ENCODE results near the gene FCGR3B. TPM values are rescaled to one million over a fixed set of nuclear protein-coding genes. Genes with fewer than 3 reads are reported as not detected.
"Not testable (repeated sequence)": the region's sequence is repeated elsewhere in the genome, so short reads cannot be mapped to it uniquely, and the experiment has no call there.

FCGR3B gene
- total RNA-seq, 1 experiment from 2014 or later: not detected

- not testable (repeated sequence) for H3K4me2 ChIP-seq (ENCODE audit: low read depth, low read length, poor library complexity, severe bottlenecking); H3K9me2 ChIP-seq (replicated peaks; ENCODE audit: insufficient read depth, low read length); H4K20me1 ChIP-seq (ENCODE audit: insufficient read depth, low read depth, low read length); H3K9me3 ChIP-seq (ENCODE audit: low read length); H2AFZ ChIP-seq (ENCODE audit: low read length); H3K36me3 ChIP-seq (ENCODE audit: insufficient read depth, low read length); H3K27me3 ChIP-seq (ENCODE audit: low read length); H3K4me1 ChIP-seq (ENCODE audit: low read length); DNase-seq; H3K27ac ChIP-seq (ENCODE audit: low read length); H3K9ac ChIP-seq (ENCODE audit: low read length); H3K4me3 ChIP-seq (ENCODE audit: low read length); H3K79me2 ChIP-seq (ENCODE audit: low read length)
Observed at GRCh38 chr1:161664689-161665088, 33.7 kb upstream of the FCGR3B start.

GRCh38 chr1:161663569-161663968 lies 32.6 kb upstream of the FCGR3B start:
- Histone ChIP-seq H3K4me2 (ENCODE audit: low read depth, low read length, poor library complexity, severe bottlenecking) (peak overlapping the region; percentile 62), H3K4me3 (ENCODE audit: low read length) (peak overlapping the region; percentile 65), H3K27ac (ENCODE audit: low read length) (peak overlapping the region; percentile 67; the same call in 1 of the 2 replicates), H3K9ac (ENCODE audit: low read length) (peak overlapping the region; percentile 68)
- not testable (repeated sequence) for H3K4me1 ChIP-seq (ENCODE audit: low read length); H3K9me3 ChIP-seq (ENCODE audit: low read length); H4K20me1 ChIP-seq (ENCODE audit: insufficient read depth, low read depth, low read length); H3K27me3 ChIP-seq (ENCODE audit: low read length); H3K9me2 ChIP-seq (replicated peaks; ENCODE audit: insufficient read depth, low read length); H2AFZ ChIP-seq (ENCODE audit: low read length); H3K36me3 ChIP-seq (ENCODE audit: insufficient read depth, low read length); DNase-seq; H3K79me2 ChIP-seq (ENCODE audit: low read length)

GRCh38 chr1:161662684-161663339 lies 31.8 kb upstream of the FCGR3B start, which contains the start of gene FCGR2B:
FCGR2B (plus strand) TSS chr1:161663143; CDS start chr1:161663242, 99 bp downstream.
- H3K9me2 ChIP-seq (replicated peaks; ENCODE audit: insufficient read depth, low read length); H3K36me3 ChIP-seq (ENCODE audit: insufficient read depth, low read length); H3K4me1 ChIP-seq (ENCODE audit: low read length); H3K79me2 ChIP-seq (ENCODE audit: low read length); H3K27me3 ChIP-seq (ENCODE audit: low read length); H3K9me3 ChIP-seq (ENCODE audit: low read length); H2AFZ ChIP-seq (ENCODE audit: low read length); H4K20me1 ChIP-seq (ENCODE audit: insufficient read depth, low read depth, low read length); DNase-seq: not testable (repeated sequence)
- Histone ChIP-seq H3K4me3 (ENCODE audit: low read length) (peak within 1 kb of the TSS; percentile 65), H3K9ac (ENCODE audit: low read length) (peak within 1 kb of the TSS; percentile 68), H3K4me2 (ENCODE audit: low read depth, low read length, poor library complexity, severe bottlenecking) (peak within 1 kb of the TSS; percentile 62), H3K27ac (ENCODE audit: low read length) (peak within 1 kb of the TSS; percentile 80)

- H3K9me2 ChIP-seq (replicated peaks; ENCODE audit: insufficient read depth, low read length); H3K36me3 ChIP-seq (ENCODE audit: insufficient read depth, low read length); H3K27me3 ChIP-seq (ENCODE audit: low read length); H3K79me2 ChIP-seq (ENCODE audit: low read length); H3K9me3 ChIP-seq (ENCODE audit: low read length); H3K4me1 ChIP-seq (ENCODE audit: low read length); DNase-seq; H4K20me1 ChIP-seq (ENCODE audit: insufficient read depth, low read depth, low read length); H2AFZ ChIP-seq (ENCODE audit: low read length): not testable (repeated sequence)
- 0 out of 2 replicates have a peak overlapping the region, but pooled peaks have one; percentile 34 for H3K9ac ChIP-seq (ENCODE audit: low read length)
- peak overlapping the region; percentile 60 for H3K4me2 ChIP-seq (ENCODE audit: low read depth, low read length, poor library complexity, severe bottlenecking)
- H3K27ac ChIP-seq (ENCODE audit: low read length): peak overlapping the region; percentile 80
- H3K4me3 ChIP-seq (ENCODE audit: low read length): 0 out of 2 replicates have a peak overlapping the region, but pooled peaks have one; percentile 45
Observed at GRCh38 chr1:161661660-161662311, 30.8 kb upstream of the FCGR3B start.

- H3K4me2 ChIP-seq (ENCODE audit: low read depth, low read length, poor library complexity, severe bottlenecking); H3K4me3 ChIP-seq (ENCODE audit: low read length); H3K9ac ChIP-seq (ENCODE audit: low read length); H3K4me1 ChIP-seq (ENCODE audit: low read length); H3K27me3 ChIP-seq (ENCODE audit: low read length); H3K27ac ChIP-seq (ENCODE audit: low read length); H3K79me2 ChIP-seq (ENCODE audit: low read length); H3K9me3 ChIP-seq (ENCODE audit: low read length); H2AFZ ChIP-seq (ENCODE audit: low read length); H3K36me3 ChIP-seq (ENCODE audit: insufficient read depth, low read length); DNase-seq; H4K20me1 ChIP-seq (ENCODE audit: insufficient read depth, low read depth, low read length); H3K9me2 ChIP-seq (replicated peaks; ENCODE audit: insufficient read depth, low read length): not testable (repeated sequence)
Observed at GRCh38 chr1:161658524-161658923, 27.5 kb upstream of the FCGR3B start.

GRCh38 chr1:161653971-161654370 lies 23.0 kb upstream of the FCGR3B start:
- DNase-seq; H3K36me3 ChIP-seq (ENCODE audit: insufficient read depth, low read length); H2AFZ ChIP-seq (ENCODE audit: low read length); H3K27me3 ChIP-seq (ENCODE audit: low read length); H3K4me2 ChIP-seq (ENCODE audit: low read depth, low read length, poor library complexity, severe bottlenecking); H3K9me3 ChIP-seq (ENCODE audit: low read length); H3K4me3 ChIP-seq (ENCODE audit: low read length); H3K79me2 ChIP-seq (ENCODE audit: low read length); H3K9ac ChIP-seq (ENCODE audit: low read length); H3K9me2 ChIP-seq (replicated peaks; ENCODE audit: insufficient read depth, low read length); H3K4me1 ChIP-seq (ENCODE audit: low read length); H4K20me1 ChIP-seq (ENCODE audit: insufficient read depth, low read depth, low read length); H3K27ac ChIP-seq (ENCODE audit: low read length): not testable (repeated sequence)

GRCh38 chr1:161653541-161653940 lies 22.6 kb upstream of the FCGR3B start:
- not testable (repeated sequence) for H3K79me2 ChIP-seq (ENCODE audit: low read length); H2AFZ ChIP-seq (ENCODE audit: low read length); H3K9ac ChIP-seq (ENCODE audit: low read length); H3K4me2 ChIP-seq (ENCODE audit: low read depth, low read length, poor library complexity, severe bottlenecking); DNase-seq; H3K4me1 ChIP-seq (ENCODE audit: low read length); H3K27me3 ChIP-seq (ENCODE audit: low read length); H3K36me3 ChIP-seq (ENCODE audit: insufficient read depth, low read length); H3K27ac ChIP-seq (ENCODE audit: low read length); H3K9me3 ChIP-seq (ENCODE audit: low read length); H3K9me2 ChIP-seq (replicated peaks; ENCODE audit: insufficient read depth, low read length); H3K4me3 ChIP-seq (ENCODE audit: low read length); H4K20me1 ChIP-seq (ENCODE audit: insufficient read depth, low read depth, low read length)

GRCh38 chr1:161647507-161648360 lies 16.8 kb upstream of the FCGR3B start:
- not testable (repeated sequence) for H3K4me2 ChIP-seq (ENCODE audit: low read depth, low read length, poor library complexity, severe bottlenecking); DNase-seq; H3K27me3 ChIP-seq (ENCODE audit: low read length); H3K79me2 ChIP-seq (ENCODE audit: low read length); H3K36me3 ChIP-seq (ENCODE audit: insufficient read depth, low read length); H2AFZ ChIP-seq (ENCODE audit: low read length); H3K9ac ChIP-seq (ENCODE audit: low read length); H3K9me3 ChIP-seq (ENCODE audit: low read length); H3K27ac ChIP-seq (ENCODE audit: low read length); H4K20me1 ChIP-seq (ENCODE audit: insufficient read depth, low read depth, low read length); H3K4me3 ChIP-seq (ENCODE audit: low read length); H3K4me1 ChIP-seq (ENCODE audit: low read length); H3K9me2 ChIP-seq (replicated peaks; ENCODE audit: insufficient read depth, low read length)
